ENCODE measurements around the gene FUCA1.
"Not testable (repeated sequence)": the region's sequence is repeated elsewhere in the genome, so short reads cannot be mapped to it uniquely, and the experiment has no call there.

FUCA1 gene

DNA sequence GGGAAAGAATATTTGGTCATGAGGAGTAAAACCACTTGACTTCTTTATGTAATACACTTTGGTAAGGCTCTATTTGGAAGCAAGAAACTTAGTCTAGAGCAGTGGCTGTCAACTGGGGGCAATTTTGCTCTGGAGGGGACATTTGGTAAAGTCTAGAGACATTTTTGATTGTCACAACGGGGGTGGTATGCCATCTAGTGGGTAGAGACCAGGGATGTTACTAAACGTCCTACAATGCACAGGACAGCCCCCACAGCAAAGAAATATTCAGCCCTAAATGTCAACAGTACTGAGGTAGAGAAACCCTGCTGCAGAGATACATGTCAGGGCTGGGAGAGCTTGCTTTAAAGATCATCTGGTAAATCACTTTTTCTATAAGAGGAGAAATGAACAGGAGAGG lies 13.5 kb downstream of the FUCA1 start (continued):
- TF ChIP-seq, protein P1, sequence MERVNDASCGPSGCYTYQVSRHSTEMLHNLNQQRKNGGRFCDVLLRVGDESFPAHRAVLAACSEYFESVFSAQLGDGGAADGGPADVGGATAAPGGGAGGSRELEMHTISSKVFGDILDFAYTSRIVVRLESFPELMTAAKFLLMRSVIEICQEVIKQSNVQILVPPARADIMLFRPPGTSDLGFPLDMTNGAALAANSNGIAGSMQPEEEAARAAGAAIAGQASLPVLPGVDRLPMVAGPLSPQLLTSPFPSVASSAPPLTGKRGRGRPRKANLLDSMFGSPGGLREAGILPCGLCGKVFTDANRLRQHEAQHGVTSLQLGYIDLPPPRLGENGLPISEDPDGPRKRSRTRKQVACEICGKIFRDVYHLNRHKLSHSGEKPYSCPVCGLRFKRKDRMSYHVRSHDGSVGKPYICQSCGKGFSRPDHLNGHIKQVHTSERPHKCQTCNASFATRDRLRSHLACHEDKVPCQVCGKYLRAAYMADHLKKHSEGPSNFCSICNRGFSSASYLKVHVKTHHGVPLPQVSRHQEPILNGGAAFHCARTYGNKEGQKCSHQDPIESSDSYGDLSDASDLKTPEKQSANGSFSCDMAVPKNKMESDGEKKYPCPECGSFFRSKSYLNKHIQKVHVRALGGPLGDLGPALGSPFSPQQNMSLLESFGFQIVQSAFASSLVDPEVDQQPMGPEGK (CRISPR knock-in tag; IDR thresholded peaks at IDR 0.05; ENCODE audit: borderline replicate concordance): no peak
- no peak for TF ChIP-seq TOX (CRISPR knock-in tag; IDR thresholded peaks at IDR 0.05; ENCODE audit: borderline replicate concordance)
- TF ChIP-seq OSR1 (CRISPR knock-in tag; IDR thresholded peaks at IDR 0.05): no peak

DNA sequence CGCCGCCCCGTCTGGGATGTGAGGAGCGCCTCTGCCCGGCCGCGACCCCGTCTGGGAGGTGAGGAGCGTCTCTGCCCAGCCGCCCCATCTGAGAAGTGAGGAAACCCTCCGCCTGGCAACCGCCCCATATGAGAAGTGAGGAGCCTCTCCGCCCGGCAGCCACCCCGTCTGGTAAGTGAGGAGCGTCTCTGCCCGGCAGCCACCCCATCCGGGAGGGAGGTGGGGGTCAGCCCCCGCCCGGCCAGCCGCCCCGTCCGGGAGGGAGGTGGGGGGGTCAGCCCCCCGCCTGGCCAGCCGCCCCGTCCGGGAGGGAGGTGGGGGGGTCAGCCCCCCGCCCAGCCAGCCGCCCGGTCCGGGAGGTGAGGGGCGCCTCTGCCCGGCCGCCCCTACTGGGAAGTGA lies 15.0 kb downstream of the FUCA1 start:
- ATAC-seq: not testable (repeated sequence)

DNA sequence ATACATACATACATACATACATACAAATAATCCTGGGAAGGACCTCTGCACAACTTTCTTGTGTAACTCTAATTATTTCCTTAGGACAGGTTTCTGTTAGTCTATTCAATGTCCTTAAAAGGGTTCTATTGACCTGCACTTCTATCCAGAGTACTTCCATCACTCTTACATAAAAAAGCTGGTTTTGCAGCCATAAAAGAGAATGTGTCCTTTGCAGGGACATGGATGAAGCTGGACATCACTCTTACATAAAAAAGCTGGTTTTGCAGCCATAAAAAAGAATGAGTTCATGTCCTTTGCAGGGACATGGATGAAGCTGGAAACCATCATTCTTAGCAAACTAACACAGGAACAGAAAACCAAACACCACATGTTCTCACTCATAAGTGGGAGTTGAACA lies 16.7 kb downstream of the FUCA1 start:
- not testable (repeated sequence) for ATAC-seq

DNA sequence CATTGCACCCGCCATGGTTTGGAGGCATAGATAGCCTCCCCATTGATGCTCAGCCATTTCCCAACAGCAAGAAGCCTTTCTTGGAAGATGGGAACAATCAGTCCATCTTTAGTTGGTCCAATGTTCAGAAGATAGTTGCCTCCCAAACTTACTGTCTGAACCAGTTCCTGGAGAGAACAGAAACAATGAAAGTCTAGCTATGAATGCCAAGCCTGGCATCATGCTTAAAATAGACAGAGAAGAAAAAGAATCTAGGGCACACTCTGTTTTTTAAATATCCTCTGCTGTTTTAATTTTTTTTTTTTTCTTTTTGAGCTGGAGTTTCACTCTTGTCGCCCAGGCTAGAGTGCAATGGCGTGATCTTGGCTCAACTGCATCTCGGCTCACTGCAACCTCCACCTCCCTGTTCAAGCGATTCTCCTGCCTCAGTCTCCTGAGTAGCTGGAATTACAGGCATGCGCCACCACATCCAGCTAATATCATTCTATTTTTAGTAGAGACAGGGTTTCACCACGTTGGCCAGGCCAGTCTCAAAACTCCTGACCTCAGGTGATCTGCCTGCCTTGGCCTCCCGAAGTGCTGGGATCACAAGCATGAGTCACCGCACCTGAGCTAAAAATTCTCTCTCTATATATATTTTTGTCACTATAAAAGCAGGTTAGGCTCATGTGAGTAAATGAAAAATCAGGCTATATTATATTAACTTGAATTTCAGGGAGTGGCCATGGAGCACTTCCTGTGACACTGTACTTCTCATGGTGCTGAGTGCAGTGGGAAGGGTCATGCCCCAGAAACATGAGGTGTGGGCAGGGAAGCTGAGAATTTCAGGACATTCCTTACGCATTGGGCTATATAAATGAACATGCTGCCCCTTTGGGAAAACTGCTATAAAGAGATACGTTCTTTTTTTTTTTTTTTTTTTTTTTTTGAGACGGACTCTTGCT lies 19.1 kb downstream of the FUCA1 start:
- TF ChIP-seq, protein P2, sequence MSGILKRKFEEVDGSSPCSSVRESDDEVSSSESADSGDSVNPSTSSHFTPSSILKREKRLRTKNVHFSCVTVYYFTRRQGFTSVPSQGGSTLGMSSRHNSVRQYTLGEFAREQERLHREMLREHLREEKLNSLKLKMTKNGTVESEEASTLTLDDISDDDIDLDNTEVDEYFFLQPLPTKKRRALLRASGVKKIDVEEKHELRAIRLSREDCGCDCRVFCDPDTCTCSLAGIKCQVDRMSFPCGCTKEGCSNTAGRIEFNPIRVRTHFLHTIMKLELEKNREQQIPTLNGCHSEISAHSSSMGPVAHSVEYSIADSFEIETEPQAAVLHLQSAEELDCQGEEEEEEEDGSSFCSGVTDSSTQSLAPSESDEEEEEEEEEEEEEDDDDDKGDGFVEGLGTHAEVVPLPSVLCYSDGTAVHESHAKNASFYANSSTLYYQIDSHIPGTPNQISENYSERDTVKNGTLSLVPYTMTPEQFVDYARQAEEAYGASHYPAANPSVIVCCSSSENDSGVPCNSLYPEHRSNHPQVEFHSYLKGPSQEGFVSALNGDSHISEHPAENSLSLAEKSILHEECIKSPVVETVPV (CRISPR knock-in tag; IDR thresholded peaks at IDR 0.05): no peak
- TF ChIP-seq ZNF8 (CRISPR knock-in tag; IDR thresholded peaks at IDR 0.05): no peak
- no peak for TF ChIP-seq ZFP30 (CRISPR knock-in tag; IDR thresholded peaks at IDR 0.05)
- no peak for TF ChIP-seq SNAI2 (CRISPR knock-in tag; IDR thresholded peaks at IDR 0.05)
- TF ChIP-seq, protein P1 (CRISPR knock-in tag; IDR thresholded peaks at IDR 0.05; ENCODE audit: borderline replicate concordance): no peak
- TF ChIP-seq ESRRG (CRISPR knock-in tag; IDR thresholded peaks at IDR 0.05): no peak
- TF ChIP-seq ISL1 (CRISPR knock-in tag; IDR thresholded peaks at IDR 0.05): no peak
- TF ChIP-seq ZNF565 (CRISPR knock-in tag; conservative IDR thresholded peaks at IDR 0.05; ENCODE audit: low read depth): no peak
- no peak for TF ChIP-seq ZNF70 (CRISPR knock-in tag; IDR thresholded peaks at IDR 0.05)
- no peak for TF ChIP-seq CSDC2 (CRISPR knock-in tag; IDR thresholded peaks at IDR 0.05)
- TF ChIP-seq, protein P3, sequence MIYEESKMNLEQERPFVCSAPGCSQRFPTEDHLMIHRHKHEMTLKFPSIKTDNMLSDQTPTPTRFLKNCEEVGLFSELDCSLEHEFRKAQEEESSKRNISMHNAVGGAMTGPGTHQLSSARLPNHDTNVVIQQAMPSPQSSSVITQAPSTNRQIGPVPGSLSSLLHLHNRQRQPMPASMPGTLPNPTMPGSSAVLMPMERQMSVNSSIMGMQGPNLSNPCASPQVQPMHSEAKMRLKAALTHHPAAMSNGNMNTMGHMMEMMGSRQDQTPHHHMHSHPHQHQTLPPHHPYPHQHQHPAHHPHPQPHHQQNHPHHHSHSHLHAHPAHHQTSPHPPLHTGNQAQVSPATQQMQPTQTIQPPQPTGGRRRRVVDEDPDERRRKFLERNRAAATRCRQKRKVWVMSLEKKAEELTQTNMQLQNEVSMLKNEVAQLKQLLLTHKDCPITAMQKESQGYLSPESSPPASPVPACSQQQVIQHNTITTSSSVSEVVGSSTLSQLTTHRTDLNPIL (CRISPR knock-in tag; IDR thresholded peaks at IDR 0.05; ENCODE audit: low read depth): no peak
- TF ChIP-seq ZFP3 (CRISPR knock-in tag; IDR thresholded peaks at IDR 0.05): no peak
- TF ChIP-seq TOX (CRISPR knock-in tag; IDR thresholded peaks at IDR 0.05; ENCODE audit: borderline replicate concordance): no peak
- no peak for ATAC-seq

DNA sequence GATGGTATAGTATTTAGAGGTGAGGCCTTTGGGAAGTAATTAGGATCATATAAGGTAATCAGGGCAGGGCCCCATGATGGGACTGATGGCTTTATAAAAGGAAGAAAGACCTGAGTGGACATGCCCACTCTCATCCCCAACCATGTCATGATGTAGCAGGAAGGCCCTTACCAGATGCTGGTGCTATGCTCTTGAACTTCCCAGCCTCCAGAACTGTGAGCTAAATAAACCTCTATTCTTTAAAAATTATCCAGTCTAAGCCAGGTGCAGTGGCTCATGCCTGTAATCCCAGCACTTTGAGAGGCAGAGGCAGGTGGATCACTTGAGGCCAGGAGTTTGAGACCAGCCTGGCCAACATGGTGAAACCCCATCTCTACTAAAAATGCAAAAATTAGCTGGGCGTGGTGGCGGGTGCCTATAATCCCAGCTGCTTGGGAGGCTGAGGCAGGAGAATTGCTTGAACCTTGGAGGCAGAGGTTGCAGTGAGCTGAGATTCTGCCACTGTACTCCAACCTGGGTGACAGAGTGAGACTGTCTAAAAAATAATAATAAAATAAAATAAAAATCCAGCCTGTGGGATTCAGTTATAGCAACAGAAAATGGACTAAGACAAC lies 20.5 kb downstream of the FUCA1 start:
- ATAC-seq: not testable (repeated sequence)

DNA sequence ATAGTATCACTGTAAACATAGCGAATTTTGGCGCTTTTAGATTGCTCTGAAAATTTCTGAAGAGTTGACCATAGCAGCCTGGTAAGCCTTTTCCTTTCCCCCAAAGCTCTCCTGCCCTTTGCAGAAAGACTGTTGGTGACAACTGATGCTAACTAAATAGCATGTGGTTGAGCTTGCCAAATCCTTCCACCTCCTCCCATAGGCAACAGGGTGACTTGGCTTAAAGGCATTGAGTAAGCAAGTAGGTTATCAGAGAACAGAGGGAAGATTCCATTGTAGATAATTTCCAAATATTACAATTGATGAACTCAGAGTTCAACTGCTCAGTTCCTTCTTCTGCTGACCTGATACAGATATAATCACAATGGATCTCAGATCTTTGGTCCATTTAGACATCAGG lies 22.9 kb downstream of the FUCA1 start:
- no peak for ATAC-seq
- TF ChIP-seq, protein P3 (CRISPR knock-in tag; IDR thresholded peaks at IDR 0.05; ENCODE audit: low read depth): no peak
- no peak for TF ChIP-seq ZC3H10 (CRISPR knock-in tag; IDR thresholded peaks at IDR 0.05)
- TF ChIP-seq OSR1 (CRISPR knock-in tag; IDR thresholded peaks at IDR 0.05): no peak
- TF ChIP-seq SNAI2 (CRISPR knock-in tag; IDR thresholded peaks at IDR 0.05): no peak
- TF ChIP-seq ZNF70 (CRISPR knock-in tag; IDR thresholded peaks at IDR 0.05): no peak
- TF ChIP-seq PPARA (CRISPR knock-in tag; IDR thresholded peaks at IDR 0.05; ENCODE audit: borderline replicate concordance): no peak
- no peak for TF ChIP-seq RARB (CRISPR knock-in tag; IDR thresholded peaks at IDR 0.05)
- TF ChIP-seq CSDC2 (CRISPR knock-in tag; IDR thresholded peaks at IDR 0.05): no peak
- TF ChIP-seq ESRRG (CRISPR knock-in tag; IDR thresholded peaks at IDR 0.05): no peak
- TF ChIP-seq TOX (CRISPR knock-in tag; IDR thresholded peaks at IDR 0.05; ENCODE audit: borderline replicate concordance): no peak
- no peak for TF ChIP-seq ZNF8 (CRISPR knock-in tag; IDR thresholded peaks at IDR 0.05)
- no peak for TF ChIP-seq BACH2 (CRISPR knock-in tag; IDR thresholded peaks at IDR 0.05; ENCODE audit: borderline replicate concordance)
- TF ChIP-seq, protein P4, sequence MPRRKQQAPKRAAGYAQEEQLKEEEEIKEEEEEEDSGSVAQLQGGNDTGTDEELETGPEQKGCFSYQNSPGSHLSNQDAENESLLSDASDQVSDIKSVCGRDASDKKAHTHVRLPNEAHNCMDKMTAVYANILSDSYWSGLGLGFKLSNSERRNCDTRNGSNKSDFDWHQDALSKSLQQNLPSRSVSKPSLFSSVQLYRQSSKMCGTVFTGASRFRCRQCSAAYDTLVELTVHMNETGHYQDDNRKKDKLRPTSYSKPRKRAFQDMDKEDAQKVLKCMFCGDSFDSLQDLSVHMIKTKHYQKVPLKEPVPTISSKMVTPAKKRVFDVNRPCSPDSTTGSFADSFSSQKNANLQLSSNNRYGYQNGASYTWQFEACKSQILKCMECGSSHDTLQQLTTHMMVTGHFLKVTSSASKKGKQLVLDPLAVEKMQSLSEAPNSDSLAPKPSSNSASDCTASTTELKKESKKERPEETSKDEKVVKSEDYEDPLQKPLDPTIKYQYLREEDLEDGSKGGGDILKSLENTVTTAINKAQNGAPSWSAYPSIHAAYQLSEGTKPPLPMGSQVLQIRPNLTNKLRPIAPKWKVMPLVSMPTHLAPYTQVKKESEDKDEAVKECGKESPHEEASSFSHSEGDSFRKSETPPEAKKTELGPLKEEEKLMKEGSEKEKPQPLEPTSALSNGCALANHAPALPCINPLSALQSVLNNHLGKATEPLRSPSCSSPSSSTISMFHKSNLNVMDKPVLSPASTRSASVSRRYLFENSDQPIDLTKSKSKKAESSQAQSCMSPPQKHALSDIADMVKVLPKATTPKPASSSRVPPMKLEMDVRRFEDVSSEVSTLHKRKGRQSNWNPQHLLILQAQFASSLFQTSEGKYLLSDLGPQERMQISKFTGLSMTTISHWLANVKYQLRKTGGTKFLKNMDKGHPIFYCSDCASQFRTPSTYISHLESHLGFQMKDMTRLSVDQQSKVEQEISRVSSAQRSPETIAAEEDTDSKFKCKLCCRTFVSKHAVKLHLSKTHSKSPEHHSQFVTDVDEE (CRISPR knock-in tag; IDR thresholded peaks at IDR 0.05): no peak
- TF ChIP-seq TCF4 (CRISPR knock-in tag; IDR thresholded peaks at IDR 0.05; ENCODE audit: borderline replicate concordance): no peak
- TF ChIP-seq ZFP30 (CRISPR knock-in tag; IDR thresholded peaks at IDR 0.05): no peak
- TF ChIP-seq ISL1 (CRISPR knock-in tag; IDR thresholded peaks at IDR 0.05): no peak
